Cardiac muscle cell (in vitro differentiated cells and primary cell): ENCODE measurements around the gene NCDN. TPM values are rescaled to one million over a fixed set of nuclear protein-coding genes. Genes with fewer than 3 reads are reported as not detected.

Source experiments
- DNase-seq, 2 donors: peaks; one replicate each; pipeline versions ENCODE4 v3.0.0 to v3.0.0-alpha.2; 2010 to 2017; ENCODE audit warnings: low read depth in 1 of 2, low spot score in 1 of 2
- H3K27ac ChIP-seq: fragments of 200-600 bp; sonication (generic); 2 replicates; pipeline ENCODE4 v1.5.1; 2016
- H3K27me3 ChIP-seq: fragments of 200-600 bp; sonication (generic); 2 replicates; pipeline ENCODE4 v1.6.0; 2016; ENCODE audit warnings: control low read depth
- H3K36me3 ChIP-seq: fragments of 200-600 bp; sonication (generic); 2 replicates; pipeline ENCODE4 v1.5.1; 2016; ENCODE audit warnings: control low read depth
- H3K4me1 ChIP-seq: fragments of 200-600 bp; sonication (generic); 2 replicates; pipeline ENCODE4 v1.8.1; 2017; ENCODE audit warnings: low read depth, mild to moderate bottlenecking, mixed run types
- H3K4me3 ChIP-seq: fragments of 200-600 bp; sonication (generic); 2 replicates; pipeline ENCODE4 v1.5.1; 2016; ENCODE audit warnings: mild to moderate bottlenecking
- H3K9me3 ChIP-seq: fragments of 200-600 bp; sonication (generic); 2 replicates; pipeline ENCODE4 v1.5.1; 2017; ENCODE audit warnings: low read depth, mild to moderate bottlenecking, control low read depth
- CTCF ChIP-seq: IDR thresholded peaks from 2 replicates; pipeline ENCODE4 v1.5.1; 2012; ENCODE audit warnings: low read depth, mild to moderate bottlenecking, low read length
- polyA plus RNA-seq: library from polyadenylated mRNA; unstranded; fragments of >200 nt; fragmentation: Nextera tagmentation; extraction: Ambion mirVana; gene quantifications from 2 replicates; pipeline ENCODE4 v1.2.1, GENCODE V29; 2016
- total RNA-seq: library from RNA; depleted of rRNA; stranded (reverse); fragments of >200 nt; gene quantifications from 2 replicates; pipeline ENCODE4 v1.2.3, GENCODE V29; 2016

The NCDN gene
- total and polyA plus RNA-seq, 2 experiments from 2014 or later, result 43.9 to 46.2 TPM

DNA sequence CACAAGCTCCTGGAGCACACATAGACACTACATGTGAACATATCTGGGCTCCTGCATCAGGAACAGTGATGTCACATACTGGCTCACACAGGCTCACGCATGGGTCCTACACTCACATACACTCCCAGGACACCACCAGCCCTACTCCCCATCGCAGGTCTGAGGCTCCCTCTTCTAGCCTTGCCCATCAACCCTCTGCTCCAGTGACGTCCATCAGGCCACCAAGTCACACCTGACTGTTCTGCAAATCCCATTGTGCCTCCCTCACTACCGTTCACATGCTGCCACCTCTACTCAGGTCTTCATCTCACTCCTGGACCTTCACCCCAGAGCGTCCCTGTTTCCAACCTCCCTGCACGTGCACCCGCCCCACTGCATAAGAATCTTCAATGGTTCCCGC, 33.6 kb downstream of the NCDN start:
- no peak for TF ChIP-seq CTCF
- no peak for DNase-seq
- H3K4me1 ChIP-seq, result no peaks in the 10 kb centered on the region
- no peaks in the 10 kb centered on the region for H3K27me3 ChIP-seq
- H3K9me3 ChIP-seq, result no peaks in the 10 kb centered on the region
- H3K27ac ChIP-seq, result no peak overlapping the region
- H3K36me3 ChIP-seq, result no peaks in the 10 kb centered on the region
- no peak overlapping the region for H3K4me3 ChIP-seq

DNA sequence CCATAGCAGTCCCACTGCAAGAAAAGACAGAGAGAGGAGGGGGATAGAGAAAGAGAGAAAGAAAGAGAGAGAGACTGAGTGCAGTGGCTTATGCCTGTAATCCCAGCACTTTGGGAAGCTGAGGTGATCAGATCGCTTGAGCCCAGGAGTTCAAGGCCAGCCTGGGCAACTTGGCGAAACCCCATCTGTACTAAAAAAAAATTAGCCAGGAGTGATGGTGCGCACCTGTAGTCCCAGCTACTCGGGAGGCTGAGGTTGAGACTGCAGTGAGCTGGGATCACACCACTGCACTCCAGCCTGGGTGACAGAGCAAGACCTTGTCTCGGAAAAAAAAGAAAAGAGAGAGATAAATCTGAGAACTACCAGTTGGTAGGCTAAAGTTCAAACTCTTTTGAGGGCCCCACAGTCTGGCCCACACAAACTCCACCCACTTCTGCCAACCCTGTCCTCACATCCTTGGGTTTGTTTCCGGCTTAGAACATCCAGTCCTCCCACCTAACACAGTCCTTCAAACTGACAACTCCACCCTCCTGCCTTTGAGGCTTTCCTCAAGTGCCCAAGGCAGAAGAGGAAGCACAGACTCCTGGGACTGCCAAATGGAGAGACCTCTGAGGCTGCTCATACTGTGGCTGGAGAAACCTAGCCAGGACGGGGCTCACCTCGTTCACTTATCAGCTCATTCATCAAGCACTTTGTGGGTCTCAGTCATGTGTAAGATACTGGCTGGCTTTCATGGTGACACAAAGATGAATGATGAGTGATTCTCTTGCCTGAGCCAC, 35.6 kb downstream of the NCDN start:
- H3K4me1 ChIP-seq, result no peaks in the 10 kb centered on the region
- TF ChIP-seq CTCF, result no peak

DNA sequence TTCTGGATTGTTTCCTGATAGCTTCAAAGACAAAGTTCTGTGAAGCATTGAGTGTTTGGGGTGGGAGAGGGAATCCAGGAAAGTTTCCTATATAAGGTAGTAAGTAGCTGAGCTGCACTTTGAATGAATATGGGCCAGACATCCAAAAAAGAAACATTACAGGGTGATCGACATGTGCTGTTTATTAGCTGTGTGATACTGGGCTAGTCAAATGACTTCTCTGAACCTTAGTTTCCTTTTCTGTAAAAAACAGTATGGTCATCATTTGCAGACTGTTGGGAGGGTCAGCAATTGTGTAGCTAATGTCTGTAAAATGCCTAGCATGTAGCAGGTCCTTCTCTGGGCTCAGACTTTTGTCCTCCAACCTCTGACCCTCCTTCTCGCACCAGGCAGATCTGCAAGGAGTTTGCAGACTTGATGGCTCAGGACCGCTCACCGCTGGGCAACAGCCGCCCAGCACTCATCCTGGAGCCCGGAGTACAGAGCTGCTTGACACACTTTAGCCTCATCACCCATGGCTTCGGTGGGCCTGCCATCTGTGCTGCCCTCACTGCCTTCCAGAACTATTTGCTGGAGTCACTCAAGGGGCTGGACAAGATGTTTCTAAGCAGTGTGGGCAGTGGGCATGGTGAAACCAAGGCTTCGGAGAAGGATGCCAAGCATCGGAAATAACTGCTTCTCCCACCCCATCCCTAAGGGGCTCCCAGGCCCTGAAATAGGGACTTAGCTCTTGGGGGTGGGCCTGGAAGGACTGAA, 36.6 kb downstream of the NCDN start:
- no peak for DNase-seq
- TF ChIP-seq CTCF, result no peak
- Histone ChIP-seq H3K4me3 (no peak overlapping the region), H3K36me3 (no peaks in the 10 kb centered on the region), H3K9me3 (no peaks in the 10 kb centered on the region), H3K27ac (no peak overlapping the region), H3K27me3 (no peaks in the 10 kb centered on the region), H3K4me1 (no peaks in the 10 kb centered on the region)

More for the DNA sequence above, 35.6 kb downstream of the NCDN start:
- no peak overlapping the region for H3K4me3 ChIP-seq
- H3K36me3 ChIP-seq, result no peaks in the 10 kb centered on the region
- peak; percentile 40 to 60 for DNase-seq
- H3K27ac ChIP-seq, result peak overlapping the region; percentile 4
- H3K27me3 ChIP-seq, result no peaks in the 10 kb centered on the region
- H3K9me3 ChIP-seq, result no peaks in the 10 kb centered on the region

GRCh38 chr1:35595684-35596083, 38.1 kb downstream of the NCDN start:
- no peaks in the 10 kb centered on the region for H3K4me1 ChIP-seq
- no peaks in the 10 kb centered on the region for H3K36me3 ChIP-seq
- no peak for DNase-seq
- no peak overlapping the region for H3K27ac ChIP-seq
- no peaks in the 10 kb centered on the region for H3K9me3 ChIP-seq
- TF ChIP-seq CTCF, result no peak
- no peaks in the 10 kb centered on the region for H3K27me3 ChIP-seq
- no peak overlapping the region for H3K4me3 ChIP-seq

DNA sequence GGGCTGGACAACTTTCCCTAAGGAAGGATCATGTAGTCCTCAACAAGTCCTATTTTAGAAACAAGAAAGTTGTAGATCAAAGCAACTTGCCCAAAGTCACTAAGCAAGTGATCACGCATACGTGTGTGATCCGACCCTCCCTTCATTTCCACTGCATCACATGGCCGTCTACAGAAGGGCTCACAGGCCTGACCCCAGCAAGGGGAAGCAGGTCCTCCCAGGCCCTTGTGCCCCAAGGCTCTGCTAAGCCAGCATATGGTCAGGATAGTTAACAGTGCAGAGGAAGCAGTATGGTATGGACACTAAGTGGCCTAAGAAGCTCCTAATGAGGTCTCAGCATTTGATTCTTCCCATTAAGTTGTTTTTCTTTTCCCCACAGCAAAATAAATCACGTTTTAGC, 40.3 kb downstream of the NCDN start:
- Histone ChIP-seq H3K4me1 (no peaks in the 10 kb centered on the region), H3K4me3 (no peak overlapping the region), H3K36me3 (no peaks in the 10 kb centered on the region), H3K27ac (no peak overlapping the region), H3K9me3 (no peaks in the 10 kb centered on the region), H3K27me3 (no peaks in the 10 kb centered on the region)
- DNase-seq, result no peak
- TF ChIP-seq CTCF, result no peak
